ENCODE data around the gene SASH1.

SASH1 gene

DNA sequence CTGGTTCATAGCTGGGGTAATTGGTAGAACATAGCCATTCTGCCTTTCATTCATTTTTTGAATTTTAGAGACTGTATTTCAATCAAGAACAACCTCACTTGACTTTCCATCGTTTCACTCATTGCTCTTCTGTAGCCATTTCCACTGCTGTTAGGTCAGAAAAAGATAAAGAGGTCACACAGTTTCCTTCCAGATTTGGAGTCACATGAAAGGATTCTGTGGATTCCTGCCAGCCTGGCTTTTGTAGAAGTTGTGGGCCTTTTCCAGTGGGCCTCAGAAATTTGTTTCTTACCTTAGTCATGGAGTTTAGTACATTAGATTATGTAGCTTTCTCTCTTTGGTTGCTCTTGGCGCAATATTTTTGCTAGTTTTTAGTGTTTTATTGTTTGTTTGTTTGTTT is 157.8 kb downstream of the SASH1 start:
- no peak overlapping the region for H3K9ac ChIP-seq (ENCODE audit: low read length)
- TF ChIP-seq EZH2phosphoT487 (IDR thresholded peaks at IDR 0.05; ENCODE audit: low read length) = no peak
- no peak overlapping the region for H2AFZ ChIP-seq (ENCODE audit: low read length)
- no peaks in the 10 kb centered on the region for H3K27me3 ChIP-seq (replicated peaks; ENCODE audit: insufficient read depth, low read length)
- no peaks in the 10 kb centered on the region for H4K20me1 ChIP-seq (ENCODE audit: insufficient read depth, low read length)
- H3K36me3 ChIP-seq (replicated peaks; ENCODE audit: insufficient read depth, low read length) = no peaks in the 10 kb centered on the region
- no peaks in the 10 kb centered on the region for H3K4me1 ChIP-seq (ENCODE audit: low read length)
- no peak for DNase-seq
- no peaks in the 10 kb centered on the region for H3K9me3 ChIP-seq (replicated peaks; ENCODE audit: insufficient read depth, low read length)
- H3K9me2 ChIP-seq (replicated peaks; ENCODE audit: insufficient read depth, low read length) = no peaks in the 10 kb centered on the region
- H3K4me3 ChIP-seq (ENCODE audit: low read length) = no peak overlapping the region
- no peaks in the 10 kb centered on the region for H3F3A ChIP-seq (ENCODE audit: insufficient read depth, low read length)
- no peak overlapping the region for H3K27ac ChIP-seq (ENCODE audit: low read length)
- no peaks in the 10 kb centered on the region for H3K79me2 ChIP-seq (ENCODE audit: low read length)
- no peak overlapping the region for H3K4me2 ChIP-seq (ENCODE audit: low read depth, low read length)

DNA sequence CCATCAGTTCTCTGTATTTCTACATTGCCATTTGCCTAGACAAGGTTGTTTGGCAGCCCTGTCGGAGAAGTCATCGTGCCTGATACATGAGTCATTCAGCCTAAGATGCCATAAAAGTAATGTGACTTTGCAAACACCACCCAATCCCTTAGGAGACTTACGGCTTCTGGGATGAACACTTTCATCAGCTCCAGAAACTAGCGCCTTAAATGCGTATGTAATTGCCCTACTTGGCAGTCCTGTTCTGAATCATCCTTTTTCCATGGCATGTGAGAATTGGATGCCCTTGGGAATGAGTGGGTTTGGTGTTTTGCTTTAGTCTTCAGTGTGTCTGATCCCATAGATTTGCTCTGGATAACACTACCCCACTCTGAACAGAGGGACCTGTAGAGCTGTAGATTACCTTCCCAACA is 158.5 kb downstream of the SASH1 start:
- H3K4me2 ChIP-seq (ENCODE audit: low read depth, low read length) = no peak overlapping the region
- TF ChIP-seq, protein P1, sequence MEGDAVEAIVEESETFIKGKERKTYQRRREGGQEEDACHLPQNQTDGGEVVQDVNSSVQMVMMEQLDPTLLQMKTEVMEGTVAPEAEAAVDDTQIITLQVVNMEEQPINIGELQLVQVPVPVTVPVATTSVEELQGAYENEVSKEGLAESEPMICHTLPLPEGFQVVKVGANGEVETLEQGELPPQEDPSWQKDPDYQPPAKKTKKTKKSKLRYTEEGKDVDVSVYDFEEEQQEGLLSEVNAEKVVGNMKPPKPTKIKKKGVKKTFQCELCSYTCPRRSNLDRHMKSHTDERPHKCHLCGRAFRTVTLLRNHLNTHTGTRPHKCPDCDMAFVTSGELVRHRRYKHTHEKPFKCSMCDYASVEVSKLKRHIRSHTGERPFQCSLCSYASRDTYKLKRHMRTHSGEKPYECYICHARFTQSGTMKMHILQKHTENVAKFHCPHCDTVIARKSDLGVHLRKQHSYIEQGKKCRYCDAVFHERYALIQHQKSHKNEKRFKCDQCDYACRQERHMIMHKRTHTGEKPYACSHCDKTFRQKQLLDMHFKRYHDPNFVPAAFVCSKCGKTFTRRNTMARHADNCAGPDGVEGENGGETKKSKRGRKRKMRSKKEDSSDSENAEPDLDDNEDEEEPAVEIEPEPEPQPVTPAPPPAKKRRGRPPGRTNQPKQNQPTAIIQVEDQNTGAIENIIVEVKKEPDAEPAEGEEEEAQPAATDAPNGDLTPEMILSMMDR (IDR thresholded peaks at IDR 0.05; ENCODE audit: low read length) = no peak
- TF ChIP-seq EZH2phosphoT487 (IDR thresholded peaks at IDR 0.05; ENCODE audit: low read length) (no peak), EZH2 (optimal IDR thresholded peaks at IDR 0.05; ENCODE audit: low read depth, low read length) (no peak)
- H3K36me3 ChIP-seq (replicated peaks; ENCODE audit: insufficient read depth, low read length) = no peaks in the 10 kb centered on the region
- H2AFZ ChIP-seq (ENCODE audit: low read length) = no peak overlapping the region
- H3K79me2 ChIP-seq (ENCODE audit: low read length) = no peaks in the 10 kb centered on the region
- H3F3A ChIP-seq (ENCODE audit: insufficient read depth, low read length) = no peaks in the 10 kb centered on the region
- H3K4me3 ChIP-seq (ENCODE audit: low read length) = no peak overlapping the region
- no peak overlapping the region for H3K9ac ChIP-seq (ENCODE audit: low read length)
- no peak for DNase-seq
- H3K9me2 ChIP-seq (replicated peaks; ENCODE audit: insufficient read depth, low read length) = no peaks in the 10 kb centered on the region
- no peaks in the 10 kb centered on the region for H4K20me1 ChIP-seq (ENCODE audit: insufficient read depth, low read length)
- no peak overlapping the region for H3K27ac ChIP-seq (ENCODE audit: low read length)
- no peaks in the 10 kb centered on the region for H3K9me3 ChIP-seq (replicated peaks; ENCODE audit: insufficient read depth, low read length)
- H3K4me1 ChIP-seq (ENCODE audit: low read length) = no peaks in the 10 kb centered on the region
- H3K27me3 ChIP-seq (replicated peaks; ENCODE audit: insufficient read depth, low read length) = no peaks in the 10 kb centered on the region

DNA sequence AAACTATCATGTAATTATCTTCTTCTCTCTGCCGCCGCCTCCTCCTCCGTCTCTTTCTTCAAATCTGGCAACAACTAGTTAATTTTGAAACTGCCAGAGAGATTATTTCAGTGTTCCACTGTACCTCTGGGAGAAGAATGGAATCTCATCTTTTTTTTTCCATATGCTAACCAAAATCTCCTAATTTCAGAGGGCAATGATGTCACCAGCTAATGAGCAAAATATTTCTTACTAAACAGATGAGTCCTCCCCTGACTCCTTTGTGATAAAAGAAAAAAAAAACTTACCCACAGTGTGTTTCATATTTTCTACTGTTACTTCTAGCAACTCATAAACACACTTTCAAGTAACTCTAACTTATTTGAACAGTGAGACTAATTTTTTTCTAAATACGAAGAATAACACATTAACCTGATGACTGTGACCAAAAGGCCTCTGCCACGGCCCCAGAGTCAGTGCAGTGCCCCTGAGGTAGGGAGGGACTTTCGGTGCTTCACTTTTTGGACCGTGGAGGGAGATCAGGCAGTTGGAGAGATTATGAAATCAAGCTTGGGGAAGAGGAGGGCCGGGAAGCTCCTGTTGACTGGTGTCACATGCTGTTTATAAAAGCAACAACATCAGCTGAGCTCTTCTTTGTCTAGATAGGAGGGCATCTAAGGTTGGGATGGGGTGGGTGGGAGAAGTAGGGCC is 159.6 kb downstream of the SASH1 start:
- H3K4me3 ChIP-seq (ENCODE audit: low read length) = no peak overlapping the region
- no peak overlapping the region for H3K27ac ChIP-seq (ENCODE audit: low read length)
- H3F3A ChIP-seq (ENCODE audit: insufficient read depth, low read length) = no peaks in the 10 kb centered on the region
- no peaks in the 10 kb centered on the region for H3K36me3 ChIP-seq (replicated peaks; ENCODE audit: insufficient read depth, low read length)
- H3K9me2 ChIP-seq (replicated peaks; ENCODE audit: insufficient read depth, low read length) = no peaks in the 10 kb centered on the region
- DNase-seq = no peak
- H3K9ac ChIP-seq (ENCODE audit: low read length) = no peak overlapping the region
- H3K4me2 ChIP-seq (ENCODE audit: low read depth, low read length) = no peak overlapping the region
- no peaks in the 10 kb centered on the region for H4K20me1 ChIP-seq (ENCODE audit: insufficient read depth, low read length)
- TF ChIP-seq EZH2phosphoT487 (IDR thresholded peaks at IDR 0.05; ENCODE audit: low read length) (no peak), EZH2 (optimal IDR thresholded peaks at IDR 0.05; ENCODE audit: low read depth, low read length) (no peak)
- TF ChIP-seq, protein P1 (IDR thresholded peaks at IDR 0.05; ENCODE audit: low read length) = no peak
- no peaks in the 10 kb centered on the region for H3K9me3 ChIP-seq (replicated peaks; ENCODE audit: insufficient read depth, low read length)
- H3K79me2 ChIP-seq (ENCODE audit: low read length) = no peaks in the 10 kb centered on the region
- H3K4me1 ChIP-seq (ENCODE audit: low read length) = no peaks in the 10 kb centered on the region
- no peak overlapping the region for H2AFZ ChIP-seq (ENCODE audit: low read length)
- no peaks in the 10 kb centered on the region for H3K27me3 ChIP-seq (replicated peaks; ENCODE audit: insufficient read depth, low read length)

DNA sequence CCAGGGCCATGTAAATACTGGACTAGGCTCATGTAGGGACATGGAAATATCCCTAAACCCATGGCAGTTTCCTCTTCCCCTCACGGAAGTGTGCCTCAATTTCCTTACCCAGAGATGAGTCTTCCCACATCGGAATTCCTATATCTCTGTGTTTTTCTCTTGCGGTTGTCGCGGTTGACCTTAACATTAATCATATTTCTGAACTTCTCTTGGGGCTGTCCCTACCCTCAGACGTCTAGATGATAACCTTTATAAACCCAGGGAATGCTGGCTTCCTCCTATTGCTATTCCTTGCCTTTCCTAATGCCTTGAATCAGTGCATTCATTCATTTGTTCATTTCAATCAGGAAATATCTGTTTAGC is 160.1 kb downstream of the SASH1 start:
- Histone ChIP-seq H3K4me1 (ENCODE audit: low read length) (no peaks in the 10 kb centered on the region), H3K9me3 (replicated peaks; ENCODE audit: insufficient read depth, low read length) (no peaks in the 10 kb centered on the region)

More for the DNA sequence above, 160.1 kb downstream of the SASH1 start:
- Histone ChIP-seq H3K4me2 (ENCODE audit: low read depth, low read length) (no peak overlapping the region), H2AFZ (ENCODE audit: low read length) (no peak overlapping the region), H3K36me3 (replicated peaks; ENCODE audit: insufficient read depth, low read length) (no peaks in the 10 kb centered on the region), H3K4me3 (ENCODE audit: low read length) (no peak overlapping the region), H3K27me3 (replicated peaks; ENCODE audit: insufficient read depth, low read length) (no peaks in the 10 kb centered on the region), H3F3A (ENCODE audit: insufficient read depth, low read length) (no peaks in the 10 kb centered on the region), H3K27ac (ENCODE audit: low read length) (no peak overlapping the region), H3K9me2 (replicated peaks; ENCODE audit: insufficient read depth, low read length) (no peaks in the 10 kb centered on the region), H4K20me1 (ENCODE audit: insufficient read depth, low read length) (no peaks in the 10 kb centered on the region), H3K9ac (ENCODE audit: low read length) (no peak overlapping the region), H3K79me2 (ENCODE audit: low read length) (no peaks in the 10 kb centered on the region)
- no peak for DNase-seq
- TF ChIP-seq, protein P1 (IDR thresholded peaks at IDR 0.05; ENCODE audit: low read length) = no peak
- TF ChIP-seq EZH2 (optimal IDR thresholded peaks at IDR 0.05; ENCODE audit: low read depth, low read length) = no peak
- TF ChIP-seq EZH2phosphoT487 (IDR thresholded peaks at IDR 0.05; ENCODE audit: low read length) = no peak
